ENCODE data around the gene OPRM1.

OPRM1 gene

DNA sequence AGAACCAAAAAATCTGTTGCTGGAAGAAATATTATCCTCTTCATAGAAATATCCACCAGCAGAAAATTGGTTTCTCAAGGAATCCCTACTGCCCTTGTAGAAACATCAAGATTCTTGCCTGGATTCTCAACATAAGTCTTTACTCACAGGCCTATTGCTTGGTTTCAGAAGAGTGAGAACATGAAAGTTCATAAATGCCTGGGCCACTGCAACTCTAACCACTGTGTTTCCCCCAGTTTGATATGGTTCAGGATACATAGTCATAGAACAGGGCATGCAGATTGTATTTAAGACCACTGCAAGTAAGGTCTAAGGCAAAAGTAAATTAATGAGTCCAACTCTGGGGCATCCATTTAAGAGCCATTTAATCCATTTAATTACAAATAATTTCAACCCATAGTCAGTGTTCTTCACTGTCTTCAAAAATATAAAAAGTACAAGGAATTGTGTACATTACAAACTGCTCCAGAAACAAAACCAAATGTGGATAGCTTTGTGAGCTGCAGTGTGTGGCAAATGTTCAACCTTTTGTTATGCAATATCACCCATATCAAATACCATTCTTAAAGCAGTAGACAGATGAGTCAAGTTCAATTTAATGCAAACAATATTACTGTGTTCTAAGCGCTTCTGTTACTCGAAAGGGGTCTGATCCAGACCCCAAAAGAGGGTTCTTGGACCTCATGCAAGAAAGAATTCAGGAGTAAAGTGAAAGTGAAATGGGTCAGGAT, 83.3 kb downstream of the OPRM1 start:
- Histone ChIP-seq H3K79me2 (ENCODE audit: insufficient read depth, low read length) (no peaks in the 10 kb centered on the region), H2AFZ (ENCODE audit: low read depth, low read length) (no peak overlapping the region), H3K4me1 (ENCODE audit: insufficient read depth, low read length) (no peaks in the 10 kb centered on the region), H4K20me1 (ENCODE audit: insufficient read depth, low read length) (no peaks in the 10 kb centered on the region), H3K9ac (ENCODE audit: low read depth, low read length) (no peak overlapping the region), H3K4me2 (ENCODE audit: insufficient read depth, low read length) (no peak overlapping the region), H3K27ac (ENCODE audit: low read length) (no peak overlapping the region), H3K27me3 (ENCODE audit: insufficient read depth, low read length, poor library complexity) (no peaks in the 10 kb centered on the region), H3K4me3 (ENCODE audit: low read depth in 1 of 2, low read length in 2 of 2) (no peak overlapping the region), H3K9me3 (ENCODE audit: insufficient read depth, low read length, severe bottlenecking) (peaks cover 7% of the 10 kb centered on the region), H3K36me3 (ENCODE audit: insufficient read depth, low read length) (no peaks in the 10 kb centered on the region)
- no peak for TF ChIP-seq EZH2 (IDR thresholded peaks at IDR 0.05; ENCODE audit: borderline replicate concordance, low read depth, low read length, severe bottlenecking)
- TF ChIP-seq, protein P1, sequence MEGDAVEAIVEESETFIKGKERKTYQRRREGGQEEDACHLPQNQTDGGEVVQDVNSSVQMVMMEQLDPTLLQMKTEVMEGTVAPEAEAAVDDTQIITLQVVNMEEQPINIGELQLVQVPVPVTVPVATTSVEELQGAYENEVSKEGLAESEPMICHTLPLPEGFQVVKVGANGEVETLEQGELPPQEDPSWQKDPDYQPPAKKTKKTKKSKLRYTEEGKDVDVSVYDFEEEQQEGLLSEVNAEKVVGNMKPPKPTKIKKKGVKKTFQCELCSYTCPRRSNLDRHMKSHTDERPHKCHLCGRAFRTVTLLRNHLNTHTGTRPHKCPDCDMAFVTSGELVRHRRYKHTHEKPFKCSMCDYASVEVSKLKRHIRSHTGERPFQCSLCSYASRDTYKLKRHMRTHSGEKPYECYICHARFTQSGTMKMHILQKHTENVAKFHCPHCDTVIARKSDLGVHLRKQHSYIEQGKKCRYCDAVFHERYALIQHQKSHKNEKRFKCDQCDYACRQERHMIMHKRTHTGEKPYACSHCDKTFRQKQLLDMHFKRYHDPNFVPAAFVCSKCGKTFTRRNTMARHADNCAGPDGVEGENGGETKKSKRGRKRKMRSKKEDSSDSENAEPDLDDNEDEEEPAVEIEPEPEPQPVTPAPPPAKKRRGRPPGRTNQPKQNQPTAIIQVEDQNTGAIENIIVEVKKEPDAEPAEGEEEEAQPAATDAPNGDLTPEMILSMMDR (IDR thresholded peaks at IDR 0.05; ENCODE audit: borderline replicate concordance, extremely low read depth, low read length, poor library complexity, severe bottlenecking), result no peak
- ATAC-seq (ENCODE audit: insufficient read depth, low read depth) (no peak), DNase-seq (no peak)

DNA sequence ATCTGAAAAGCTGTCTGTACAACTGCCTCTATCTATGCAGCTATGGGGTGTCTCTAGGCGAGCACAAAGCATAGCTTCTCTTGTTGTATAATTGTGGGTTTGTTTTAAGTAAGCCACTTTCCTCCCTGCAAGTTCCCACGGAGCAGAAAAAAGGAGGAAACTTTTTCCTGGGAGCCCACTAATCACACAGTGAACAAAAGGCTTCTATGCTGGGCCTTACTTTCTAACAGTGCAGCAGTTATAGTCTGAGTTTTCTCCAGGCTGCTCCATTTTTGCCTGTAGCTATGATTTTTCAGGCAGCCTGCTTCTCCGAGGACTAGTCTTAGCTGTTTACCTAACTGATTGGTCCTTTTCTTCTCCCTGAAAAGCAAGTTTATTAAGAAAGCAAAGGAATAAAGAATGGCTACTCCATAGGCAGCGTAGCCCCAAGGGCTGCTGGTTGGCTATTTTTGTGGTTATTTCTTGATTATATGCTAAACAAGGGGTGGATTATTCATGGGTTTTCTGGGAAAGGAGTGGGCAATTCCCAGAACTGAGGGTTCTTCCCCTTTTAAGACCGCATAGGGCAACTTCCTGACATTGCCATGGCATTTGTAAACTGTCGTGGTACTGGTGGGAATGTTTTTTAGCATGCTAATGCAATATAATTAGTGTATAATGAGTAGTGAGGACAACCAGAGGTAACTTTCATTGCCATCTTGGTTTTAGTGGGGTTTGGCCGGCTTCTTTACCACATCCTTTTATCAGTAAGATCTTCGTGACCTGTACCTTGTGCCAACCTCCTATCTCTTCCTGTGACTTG, 84.3 kb downstream of the OPRM1 start:
- Histone ChIP-seq H2AFZ (ENCODE audit: low read depth, low read length) (no peak overlapping the region), H3K27ac (ENCODE audit: low read length) (no peak overlapping the region), H3K9ac (ENCODE audit: low read depth, low read length) (no peak overlapping the region), H3K4me2 (ENCODE audit: insufficient read depth, low read length) (no peak overlapping the region), H3K36me3 (ENCODE audit: insufficient read depth, low read length) (no peaks in the 10 kb centered on the region), H3K9me3 (ENCODE audit: insufficient read depth, low read length, severe bottlenecking) (peaks cover 7% of the 10 kb centered on the region), H4K20me1 (ENCODE audit: insufficient read depth, low read length) (no peaks in the 10 kb centered on the region), H3K27me3 (ENCODE audit: insufficient read depth, low read length, poor library complexity) (no peaks in the 10 kb centered on the region), H3K79me2 (ENCODE audit: insufficient read depth, low read length) (no peaks in the 10 kb centered on the region), H3K4me3 (ENCODE audit: low read depth in 1 of 2, low read length in 2 of 2) (no peak overlapping the region), H3K4me1 (ENCODE audit: insufficient read depth, low read length) (no peaks in the 10 kb centered on the region)
- no peak for DNase-seq
- ATAC-seq (ENCODE audit: insufficient read depth, low read depth), result no peak
- TF ChIP-seq EZH2 (IDR thresholded peaks at IDR 0.05; ENCODE audit: borderline replicate concordance, low read depth, low read length, severe bottlenecking), result no peak
- TF ChIP-seq, protein P1 (IDR thresholded peaks at IDR 0.05; ENCODE audit: borderline replicate concordance, extremely low read depth, low read length, poor library complexity, severe bottlenecking), result no peak

DNA sequence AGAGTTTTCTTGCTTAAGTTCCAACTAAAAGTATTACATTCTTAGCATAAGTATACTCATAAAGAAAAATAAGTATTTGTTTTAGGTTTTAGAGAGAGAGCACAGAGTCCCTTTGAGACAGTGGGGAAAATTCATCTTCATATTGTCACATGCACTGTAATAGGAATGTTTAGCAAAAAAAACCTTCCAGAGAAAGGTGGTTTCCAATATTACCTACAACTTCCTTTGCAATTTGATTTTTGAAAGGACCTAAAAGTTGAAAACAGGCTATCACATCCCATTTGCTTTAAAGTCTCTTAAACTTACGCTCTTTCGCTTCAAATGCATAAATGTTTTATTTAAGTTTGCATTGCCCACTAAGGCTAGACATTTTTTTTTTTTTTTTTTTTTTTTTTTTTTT, 86.4 kb downstream of the OPRM1 start:
- Histone ChIP-seq H3K4me3 (ENCODE audit: low read depth in 1 of 2, low read length in 2 of 2) (no peak overlapping the region), H2AFZ (ENCODE audit: low read depth, low read length) (no peak overlapping the region), H3K27me3 (ENCODE audit: insufficient read depth, low read length, poor library complexity) (no peaks in the 10 kb centered on the region), H4K20me1 (ENCODE audit: insufficient read depth, low read length) (no peaks in the 10 kb centered on the region), H3K9me3 (ENCODE audit: insufficient read depth, low read length, severe bottlenecking) (peaks cover 7% of the 10 kb centered on the region), H3K79me2 (ENCODE audit: insufficient read depth, low read length) (no peaks in the 10 kb centered on the region), H3K27ac (ENCODE audit: low read length) (no peak overlapping the region), H3K4me2 (ENCODE audit: insufficient read depth, low read length) (no peak overlapping the region), H3K36me3 (ENCODE audit: insufficient read depth, low read length) (no peaks in the 10 kb centered on the region), H3K4me1 (ENCODE audit: insufficient read depth, low read length) (no peaks in the 10 kb centered on the region), H3K9ac (ENCODE audit: low read depth, low read length) (no peak overlapping the region)
- DNase-seq (no peak), ATAC-seq (ENCODE audit: insufficient read depth, low read depth) (no peak)
- no peak for TF ChIP-seq EZH2 (IDR thresholded peaks at IDR 0.05; ENCODE audit: borderline replicate concordance, low read depth, low read length, severe bottlenecking)
- TF ChIP-seq, protein P1 (IDR thresholded peaks at IDR 0.05; ENCODE audit: borderline replicate concordance, extremely low read depth, low read length, poor library complexity, severe bottlenecking), result no peak
